Measurements from ENCODE around the gene SPATS2.
"Not testable (repeated sequence)": the region's sequence is repeated elsewhere in the genome, so short reads cannot be mapped to it uniquely, and the experiment has no call there.

Gene SPATS2

DNA sequence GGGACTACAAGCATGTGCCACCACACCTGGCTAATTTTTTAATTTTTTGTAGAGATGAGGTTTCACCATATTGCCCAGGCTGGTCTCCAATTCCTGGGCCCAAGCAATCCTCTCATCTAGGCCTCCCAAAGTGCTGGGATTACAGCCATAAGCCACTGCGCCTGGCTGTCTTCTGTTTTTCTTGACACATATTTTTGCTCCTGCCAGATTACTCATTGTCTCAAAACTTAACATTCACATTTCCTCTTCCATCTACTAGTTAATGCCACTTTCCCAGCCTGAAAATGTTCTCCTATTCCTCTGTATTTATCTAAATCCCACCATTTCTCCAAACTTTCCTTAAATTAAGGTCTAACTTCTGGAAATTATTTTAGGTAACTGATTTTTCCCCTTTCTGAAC is 135.3 kb downstream of the SPATS2 start:
- ChIA-PET CTCF (interaction anchor here (4.1 to 5.8 kb wide), 2 partner anchors 11 to 144 kb away, joined by 26 to 55 read pairs; no protein-coding TSS in a partner anchor), POLR2A (no interaction called here)
- no peak for TF ChIP-seq CTCF (IDR thresholded peaks at IDR 0.05; ENCODE audit: control extremely low read depth, extremely low read depth, low read depth, missing control alignments)
- no peak for DNase-seq (ENCODE audit: extremely low spot score)

- CTCF ChIA-PET, result interaction anchor here (1.0 to 5.8 kb wide), 8 partner anchors 10 to 172 kb away, joined by 3 to 55 read pairs (median 4); no protein-coding TSS in a partner anchor
- TF ChIP-seq CTCF (IDR thresholded peaks at IDR 0.05; ENCODE audit: control extremely low read depth, extremely low read depth, low read depth, missing control alignments), result no peak
- POLR2A ChIA-PET, result interaction anchor here (0.7 kb wide), 2 partner anchors 215 to 1362 kb away, joined by 6 to 11 read pairs; no protein-coding TSS in a partner anchor
- no peak for DNase-seq (ENCODE audit: extremely low spot score)
Observed at GRCh38 chr12:49503674-49504180, 136.5 kb downstream of the SPATS2 start.

- TF ChIP-seq CTCF (IDR thresholded peaks at IDR 0.05; ENCODE audit: control extremely low read depth, extremely low read depth, low read depth, missing control alignments), result no peak
- ChIA-PET CTCF (interaction anchor here (0.9 to 5.8 kb wide), 8 partner anchors 8 to 407 kb away, joined by 3 to 55 read pairs (median 7); no protein-coding TSS in a partner anchor), POLR2A (interaction anchor here (0.7 kb wide), 1 partner anchor 323 kb away, joined by 3 read pairs; no protein-coding TSS in a partner anchor)
- no peak for DNase-seq (ENCODE audit: extremely low spot score)
Observed at GRCh38 chr12:49505672-49506071, 138.4 kb downstream of the SPATS2 start.

GRCh38 chr12:49507139-49507538 is 139.9 kb downstream of the SPATS2 start:
- no peak for TF ChIP-seq CTCF (IDR thresholded peaks at IDR 0.05; ENCODE audit: control extremely low read depth, extremely low read depth, low read depth, missing control alignments)
- DNase-seq (ENCODE audit: extremely low spot score), result no peak
- POLR2A ChIA-PET, result no interaction called here
- CTCF ChIA-PET, result interaction anchor here (1.0 to 5.8 kb wide), 6 partner anchors 11 to 220 kb away, joined by 3 to 55 read pairs (median 5); partner anchors contain the start of gene DNAJC22

GRCh38 chr12:49509681-49510080 is 142.4 kb downstream of the SPATS2 start:
- POLR2A ChIA-PET, result interaction anchor here (0.6 to 1.0 kb wide), 2 partner anchors 143 to 371 kb away, joined by 3 to 5 read pairs; no protein-coding TSS in a partner anchor
- DNase-seq (ENCODE audit: extremely low spot score), result not testable (repeated sequence)
- CTCF ChIA-PET, result interaction anchor here (1.1 to 12.4 kb wide), 6 partner anchors 9 to 221 kb away, joined by 6 to 410 read pairs (median 12); partner anchors contain the start of gene SPATS2

GRCh38 chr12:49511410-49511809 is 144.1 kb downstream of the SPATS2 start:
- TF ChIP-seq CTCF (IDR thresholded peaks at IDR 0.05; ENCODE audit: control extremely low read depth, extremely low read depth, low read depth, missing control alignments), result no peak
- ChIA-PET POLR2A (no interaction called here), CTCF (interaction anchor here (0.6 to 12.4 kb wide), 11 partner anchors 11 to 224 kb away, joined by 3 to 410 read pairs (median 15); partner anchors contain the start of genes DNAJC22 and SPATS2)
- no peak for DNase-seq (ENCODE audit: extremely low spot score)

DNA sequence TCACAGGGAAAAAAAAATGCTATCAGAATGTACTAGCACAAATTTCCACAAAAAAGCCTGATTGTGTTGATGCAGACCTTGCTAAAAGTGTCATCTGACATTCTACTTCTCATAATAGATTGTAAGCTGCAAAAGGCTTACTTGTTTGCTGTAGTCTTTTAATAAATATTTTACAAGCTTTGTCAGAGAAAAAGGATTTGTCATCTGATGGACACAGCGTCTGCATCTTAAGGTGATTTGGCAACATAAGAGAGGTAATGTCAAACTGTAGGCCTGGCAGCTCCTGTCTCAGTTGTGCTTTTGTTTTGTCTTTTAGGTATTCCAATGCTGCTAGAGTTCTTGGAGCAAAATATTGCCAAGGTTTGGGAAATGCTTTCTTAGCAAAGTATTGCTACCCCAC is 145.3 kb downstream of the SPATS2 start:
- DNase-seq (ENCODE audit: extremely low spot score), result no peak
- TF ChIP-seq CTCF (IDR thresholded peaks at IDR 0.05; ENCODE audit: control extremely low read depth, extremely low read depth, low read depth, missing control alignments), result no peak
- ChIA-PET POLR2A (no interaction called here), CTCF (interaction anchor here (0.7 to 12.4 kb wide), 16 partner anchors 8 to 225 kb away, joined by 3 to 410 read pairs (median 9); partner anchors contain the start of genes DNAJC22 and SPATS2)

Data from GM10248 (cell line).